ENCODE measurements around the gene CLEC18B. TPM values are rescaled to one million over a fixed set of nuclear protein-coding genes. Genes with fewer than 3 reads are reported as not detected.
A peak's percentile ranks its signal among the peaks of the same experiment; 100 is the strongest.
"Not testable (repeated sequence)": the region's sequence is repeated elsewhere in the genome, so short reads cannot be mapped to it uniquely, and the experiment has no call there.

The CLEC18B gene
- total RNA-seq, 1 donor from 2014 or later, result 3.4 TPM

GRCh38 chr16:74409185-74409981, 11.9 kb downstream of the CLEC18B start:
- not testable (repeated sequence) for H3K9ac ChIP-seq; H3K79me2 ChIP-seq (ENCODE audit: low read depth); H3K27me3 ChIP-seq; H2AFZ ChIP-seq (replicated peaks); H3K4me3 ChIP-seq; H3K4me1 ChIP-seq; H3K27ac ChIP-seq; H3K4me3 Mint-ChIP-seq; H3K27me3 Mint-ChIP-seq (ENCODE audit: insufficient read depth, low read depth); H3K27ac Mint-ChIP-seq; H3K36me3 ChIP-seq; H3K4me2 ChIP-seq; H3K36me3 Mint-ChIP-seq; H4K20me1 ChIP-seq (ENCODE audit: low read depth); H3K4me1 Mint-ChIP-seq; H3K9me3 Mint-ChIP-seq; H3F3A ChIP-seq (ENCODE audit: low read depth); H3K9me3 ChIP-seq (ENCODE audit: low read depth)
- DNase-seq (ENCODE audit: low spot score), result peak; percentile 0

- not testable (repeated sequence) for H3K27ac ChIP-seq
Observed at GRCh38 chr16:74407362-74407705, 13.9 kb downstream of the CLEC18B start.

GRCh38 chr16:74406600-74407361, 14.5 kb downstream of the CLEC18B start:
- Histone ChIP-seq H3K4me2 (peak overlapping the region; percentile 60), H2AFZ (replicated peaks) (peak overlapping the region; percentile 84), H3K4me3 (peak overlapping the region; percentile 29)
- H3F3A ChIP-seq (ENCODE audit: low read depth); H3K27ac ChIP-seq; H3K9me3 Mint-ChIP-seq; DNase-seq (ENCODE audit: low spot score); H3K36me3 ChIP-seq; H3K27ac Mint-ChIP-seq; H3K36me3 Mint-ChIP-seq; H3K79me2 ChIP-seq (ENCODE audit: low read depth); H3K27me3 ChIP-seq; H3K27me3 Mint-ChIP-seq (ENCODE audit: insufficient read depth, low read depth); H3K9ac ChIP-seq; H3K9me3 ChIP-seq (ENCODE audit: low read depth); H3K4me3 Mint-ChIP-seq; H4K20me1 ChIP-seq (ENCODE audit: low read depth); H3K4me1 ChIP-seq; H3K4me1 Mint-ChIP-seq: not testable (repeated sequence)

More at GRCh38 chr16:74407362-74407705, 13.9 kb downstream of the CLEC18B start:
- Histone ChIP-seq H3K4me3 (peak overlapping the region; percentile 29), H3K4me2 (peak overlapping the region; percentile 60), H2AFZ (replicated peaks) (peak overlapping the region; percentile 84)
- H3K27me3 ChIP-seq; H3K9me3 ChIP-seq (ENCODE audit: low read depth); H3K27ac Mint-ChIP-seq; H3K36me3 ChIP-seq; H4K20me1 ChIP-seq (ENCODE audit: low read depth); H3F3A ChIP-seq (ENCODE audit: low read depth); H3K79me2 ChIP-seq (ENCODE audit: low read depth); H3K4me1 Mint-ChIP-seq; H3K9me3 Mint-ChIP-seq; H3K27me3 Mint-ChIP-seq (ENCODE audit: insufficient read depth, low read depth); H3K4me3 Mint-ChIP-seq; H3K4me1 ChIP-seq; H3K36me3 Mint-ChIP-seq; H3K9ac ChIP-seq: not testable (repeated sequence)
- DNase-seq (ENCODE audit: low spot score), result peak; percentile 42

GRCh38 chr16:74404148-74404933, 16.9 kb downstream of the CLEC18B start:
- not testable (repeated sequence) for H3K9ac ChIP-seq; H3K27me3 ChIP-seq; H3K4me3 Mint-ChIP-seq; H3F3A ChIP-seq (ENCODE audit: low read depth); H4K20me1 ChIP-seq (ENCODE audit: low read depth); H3K36me3 Mint-ChIP-seq; H3K4me1 ChIP-seq; H3K27ac Mint-ChIP-seq; H3K27ac ChIP-seq; H3K4me3 ChIP-seq; DNase-seq (ENCODE audit: low spot score); H3K79me2 ChIP-seq (ENCODE audit: low read depth); H3K4me1 Mint-ChIP-seq; H3K9me3 ChIP-seq (ENCODE audit: low read depth); H2AFZ ChIP-seq (replicated peaks); H3K4me2 ChIP-seq; H3K27me3 Mint-ChIP-seq (ENCODE audit: insufficient read depth, low read depth); H3K36me3 ChIP-seq; H3K9me3 Mint-ChIP-seq

GRCh38 chr16:74400238-74400637, 21.0 kb downstream of the CLEC18B start:
- not testable (repeated sequence) for DNase-seq (ENCODE audit: low spot score); H2AFZ ChIP-seq (replicated peaks); H3K4me1 Mint-ChIP-seq; H3K4me3 Mint-ChIP-seq; H3K27me3 Mint-ChIP-seq (ENCODE audit: insufficient read depth, low read depth); H3K4me2 ChIP-seq; H3K36me3 ChIP-seq; H3K9me3 Mint-ChIP-seq; H3K79me2 ChIP-seq (ENCODE audit: low read depth); H3K9me3 ChIP-seq (ENCODE audit: low read depth); H3K9ac ChIP-seq; H3K36me3 Mint-ChIP-seq; H4K20me1 ChIP-seq (ENCODE audit: low read depth); H3K4me3 ChIP-seq; H3K27ac Mint-ChIP-seq; H3K27me3 ChIP-seq; H3F3A ChIP-seq (ENCODE audit: low read depth); H3K4me1 ChIP-seq; H3K27ac ChIP-seq

GRCh38 chr16:74398212-74398895, 22.9 kb downstream of the CLEC18B start:
- not testable (repeated sequence) for H3K9me3 ChIP-seq (ENCODE audit: low read depth); H3K36me3 ChIP-seq; H3K27ac Mint-ChIP-seq; H3K4me1 Mint-ChIP-seq; H4K20me1 ChIP-seq (ENCODE audit: low read depth); H3F3A ChIP-seq (ENCODE audit: low read depth); H3K27ac ChIP-seq; H3K4me3 Mint-ChIP-seq; H3K4me1 ChIP-seq; H3K27me3 ChIP-seq; H3K4me3 ChIP-seq; H3K36me3 Mint-ChIP-seq; H3K9me3 Mint-ChIP-seq; H3K9ac ChIP-seq; H3K79me2 ChIP-seq (ENCODE audit: low read depth); H3K27me3 Mint-ChIP-seq (ENCODE audit: insufficient read depth, low read depth); H3K4me2 ChIP-seq
- DNase-seq (ENCODE audit: low spot score), result peak; percentile 1
- peak overlapping the region; percentile 82 for H2AFZ ChIP-seq (replicated peaks)

- H3K9ac ChIP-seq; H2AFZ ChIP-seq (replicated peaks); H4K20me1 ChIP-seq (ENCODE audit: low read depth); H3K27me3 Mint-ChIP-seq (ENCODE audit: insufficient read depth, low read depth); H3K9me3 Mint-ChIP-seq; H3K4me1 ChIP-seq; H3K36me3 ChIP-seq; H3K4me3 ChIP-seq; H3K4me3 Mint-ChIP-seq; H3K4me2 ChIP-seq; DNase-seq (ENCODE audit: low spot score); H3K9me3 ChIP-seq (ENCODE audit: low read depth); H3K4me1 Mint-ChIP-seq; H3K27me3 ChIP-seq; H3K27ac ChIP-seq; H3F3A ChIP-seq (ENCODE audit: low read depth); H3K36me3 Mint-ChIP-seq; H3K79me2 ChIP-seq (ENCODE audit: low read depth): not testable (repeated sequence)
- peak overlapping the region; percentile 81 for H3K27ac Mint-ChIP-seq
Observed at GRCh38 chr16:74396521-74397017, 24.7 kb downstream of the CLEC18B start.
